Esophagus muscularis mucosa (tissue), 4 donors: ENCODE results near the gene MTPN. TPM values are rescaled to one million over a fixed set of nuclear protein-coding genes. Genes with fewer than 3 reads are reported as not detected.

Source experiments
- DNase-seq: peaks from one replicate; pipeline ENCODE4 v3.0.0-alpha.2; 2017; ENCODE audit errors: extremely low spot score
- H3K27ac ChIP-seq, 4 donors: fragments of 200-600 bp; sonication (generic); replicated peaks in 1 of 4; 1 replicate in 3 of 4; 2 replicates in 1 of 4; pipeline ENCODE4 v1.5.1; 2016 to 2019; ENCODE audit warnings: mild to moderate bottlenecking in 1 of 4
- H3K27me3 ChIP-seq, 4 donors: fragments of 200-600 bp; sonication (generic); one replicate each; pipeline versions ENCODE4 v1.5.1 to v1.6.0; 2016 to 2019
- H3K36me3 ChIP-seq, 4 donors: fragments of 200-600 bp; sonication (generic); one replicate each; pipeline ENCODE4 v1.5.1; 2016 to 2019
- H3K4me1 ChIP-seq, 4 donors: fragments of 200-600 bp; sonication (generic); one replicate each; pipeline ENCODE4 v1.5.1; 2016 to 2019
- H3K4me3 ChIP-seq, 4 donors: fragments of 200-600 bp; sonication (generic); 1 replicate in 2 of 4; 2 replicates in 2 of 4; pipeline ENCODE4 v1.5.1; 2016 to 2019; ENCODE audit warnings: mild to moderate bottlenecking in 4 of 4, moderate library complexity in 1 of 4
- H3K9me3 ChIP-seq, 4 donors: fragments of 200-600 bp; sonication (generic); 1 replicate in 3 of 4; 2 replicates in 1 of 4; pipeline ENCODE4 v1.5.1; 2016 to 2019
- EP300 ChIP-seq: sonication (generic); formaldehyde crosslinking; IDR thresholded peaks from one replicate; pipeline ENCODE4 v1.6.1; 2017; ENCODE audit warnings: antibody characterized with exemption
- POLR2A ChIP-seq: fragments of 450-650 bp; IDR thresholded peaks from one replicate; pipeline ENCODE4 v1.6.1; 2017; ENCODE audit warnings: antibody characterized with exemption, moderate library complexity, mild to moderate bottlenecking, low read depth
- POLR2AphosphoS5 ChIP-seq, 2 donors: sonication (generic); formaldehyde crosslinking; IDR thresholded peaks; one replicate each; pipeline ENCODE4 v1.6.1; 2017; ENCODE audit warnings: antibody characterized with exemption in 2 of 2
- WGBS: methylation state at CpG from one replicate; pipeline ENCODE4 v1.1.5; 2018; 5-methylcytosine and 5-hydroxymethylcytosine counted together
- intact Hi-C: fragments of 100-400 bp; cut with DNase I; formaldehyde crosslinking; loops from one replicate; pipeline ENCODE4 v1.15.1; 2023
- small RNA-seq, 3 donors: library from RNA; depleted of rRNA; stranded (forward); fragments of <200 nt; gene quantifications; one replicate each; pipeline ENCODE3, GENCODE V24; 2016
- total RNA-seq, 4 donors: library from RNA; depleted of rRNA; stranded (reverse); fragments of >200 nt; gene quantifications; one replicate each; pipeline versions ENCODE4 v1.1.0 to v1.2.1, GENCODE V29; 2016
- TF ChIP-seq, protein P1 (sequence below), 3 experiments: fragments of 200-600 bp in 2 of 3; fragments of 450-650 bp in 1 of 3; sonication (generic) in 2 of 3; IDR thresholded peaks; one replicate each; pipeline ENCODE4 v1.5.1; 2017 to 2019; ENCODE audit warnings: antibody characterized with exemption in 3 of 3, mild to moderate bottlenecking in 2 of 3, moderate library complexity in 1 of 3

Gene MTPN
- total RNA-seq, 4 donors from 2014 or later, result 68.8 to 74.9 (median 71.5) TPM

DNA sequence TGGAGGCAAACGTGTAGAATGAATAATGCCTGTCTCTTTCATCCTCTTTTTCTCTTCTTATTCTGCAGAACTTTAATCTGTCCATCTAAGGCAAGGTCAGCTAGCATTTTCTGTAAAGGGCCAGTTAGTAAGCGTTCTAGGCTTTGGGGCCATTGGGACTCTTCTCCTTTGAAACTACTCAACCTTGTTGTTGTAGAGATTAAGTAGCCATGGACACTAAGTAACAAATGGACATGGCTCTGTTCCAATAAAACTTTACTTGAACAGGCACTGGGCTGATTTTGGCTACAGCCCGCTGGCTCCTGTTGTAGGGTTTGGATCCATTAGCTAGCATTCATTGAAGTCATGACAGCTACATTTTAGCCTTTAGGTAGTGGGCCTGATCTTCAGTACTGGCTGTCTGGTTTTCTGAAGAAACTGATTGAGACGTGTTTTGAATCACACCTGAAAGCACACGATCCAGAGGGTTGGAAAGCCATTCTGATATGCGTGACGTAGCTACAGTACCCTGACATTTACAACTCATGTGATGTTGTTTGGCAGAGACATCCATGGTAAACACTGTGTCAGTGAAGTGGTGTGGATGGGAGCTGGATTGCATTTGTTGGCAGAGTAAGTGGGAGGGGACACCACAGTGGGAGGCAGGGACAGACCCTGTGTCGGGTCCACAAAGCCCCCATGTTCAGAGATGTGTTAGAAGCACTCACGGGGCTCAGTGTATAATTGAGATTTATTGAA is 92.5 kb downstream of the MTPN start:
- Histone ChIP-seq H3K27me3 (no peaks in the 10 kb centered on the region), H3K9me3 (no peaks in the 10 kb centered on the region), H3K36me3 (no peaks in the 10 kb centered on the region), H3K4me1 (no peaks in the 10 kb centered on the region), H3K27ac (no peak overlapping the region), H3K4me3 (no peak overlapping the region)
- WGBS, result 82% methylated on average over 8 of the region's 9 CpGs
- intact Hi-C loops, result no loop called here
- DNase-seq, result no peak
- TF ChIP-seq, protein P1, sequence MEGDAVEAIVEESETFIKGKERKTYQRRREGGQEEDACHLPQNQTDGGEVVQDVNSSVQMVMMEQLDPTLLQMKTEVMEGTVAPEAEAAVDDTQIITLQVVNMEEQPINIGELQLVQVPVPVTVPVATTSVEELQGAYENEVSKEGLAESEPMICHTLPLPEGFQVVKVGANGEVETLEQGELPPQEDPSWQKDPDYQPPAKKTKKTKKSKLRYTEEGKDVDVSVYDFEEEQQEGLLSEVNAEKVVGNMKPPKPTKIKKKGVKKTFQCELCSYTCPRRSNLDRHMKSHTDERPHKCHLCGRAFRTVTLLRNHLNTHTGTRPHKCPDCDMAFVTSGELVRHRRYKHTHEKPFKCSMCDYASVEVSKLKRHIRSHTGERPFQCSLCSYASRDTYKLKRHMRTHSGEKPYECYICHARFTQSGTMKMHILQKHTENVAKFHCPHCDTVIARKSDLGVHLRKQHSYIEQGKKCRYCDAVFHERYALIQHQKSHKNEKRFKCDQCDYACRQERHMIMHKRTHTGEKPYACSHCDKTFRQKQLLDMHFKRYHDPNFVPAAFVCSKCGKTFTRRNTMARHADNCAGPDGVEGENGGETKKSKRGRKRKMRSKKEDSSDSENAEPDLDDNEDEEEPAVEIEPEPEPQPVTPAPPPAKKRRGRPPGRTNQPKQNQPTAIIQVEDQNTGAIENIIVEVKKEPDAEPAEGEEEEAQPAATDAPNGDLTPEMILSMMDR (IDR thresholded peaks at IDR 0.05), result no peak
- TF ChIP-seq POLR2AphosphoS5 (IDR thresholded peaks at IDR 0.05) (no peak), EP300 (no peak), POLR2A (no peak)

DNA sequence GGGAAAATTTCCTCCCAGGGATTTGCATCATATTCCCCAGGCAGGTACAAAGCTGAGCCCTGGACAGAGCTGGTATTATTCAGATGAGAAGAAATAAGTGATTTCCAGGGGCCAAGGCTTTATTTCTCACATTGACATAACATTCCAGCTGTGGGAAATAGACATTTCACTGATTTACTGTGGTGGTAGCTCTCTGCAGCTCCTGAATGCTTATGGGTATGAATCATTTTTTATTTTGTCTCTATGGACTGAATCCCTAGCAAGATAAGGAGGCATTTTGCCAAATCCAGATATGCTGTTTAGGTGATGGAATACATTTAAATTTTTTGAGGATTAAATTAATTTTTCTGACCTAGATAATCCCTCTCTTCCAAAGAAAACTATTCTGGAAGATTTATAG is 97.9 kb downstream of the MTPN start:
- intact Hi-C loops, result no loop called here
- TF ChIP-seq POLR2A, result no peak
- TF ChIP-seq, protein P1 (IDR thresholded peaks at IDR 0.05), result no peak
- no peak for TF ChIP-seq POLR2AphosphoS5 (IDR thresholded peaks at IDR 0.05)
- no peak for TF ChIP-seq EP300
- no peaks in the 10 kb centered on the region for H3K9me3 ChIP-seq

DNA sequence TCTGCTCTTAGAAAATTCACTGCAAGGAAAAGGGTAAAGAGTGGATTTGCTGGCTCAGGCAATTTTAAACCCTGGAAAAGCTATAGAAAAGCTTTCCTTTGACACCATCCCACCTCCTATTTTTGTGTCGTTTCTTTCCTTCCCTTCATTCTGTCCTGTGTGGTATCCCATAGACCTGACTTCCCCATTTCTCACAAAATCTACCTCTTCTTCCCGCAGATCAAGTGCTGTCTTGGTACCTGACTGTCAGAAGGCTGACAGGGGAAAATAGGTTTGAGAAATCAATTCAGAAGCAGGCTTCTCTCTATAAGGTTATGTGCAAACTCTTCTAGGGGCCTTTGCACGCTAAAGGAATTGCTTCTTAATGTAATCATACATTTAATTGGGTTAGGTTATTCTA is 98.9 kb downstream of the MTPN start:
- TF ChIP-seq POLR2AphosphoS5 (IDR thresholded peaks at IDR 0.05), result no peak
- no peak for TF ChIP-seq EP300
- no peak for TF ChIP-seq POLR2A
- TF ChIP-seq, protein P1 (IDR thresholded peaks at IDR 0.05), result no peak
- Histone ChIP-seq H3K27me3 (no peaks in the 10 kb centered on the region), H3K36me3 (no peaks in the 10 kb centered on the region), H3K27ac (no peak overlapping the region), H3K9me3 (no peaks in the 10 kb centered on the region), H3K4me3 (no peak overlapping the region), H3K4me1 (no peaks in the 10 kb centered on the region)
- WGBS, result 91% methylated on average over 3 of the region's 3 CpGs
- intact Hi-C loops, result no loop called here
- no peak for DNase-seq

More for the DNA sequence above, 97.9 kb downstream of the MTPN start:
- Histone ChIP-seq H3K36me3 (no peaks in the 10 kb centered on the region), H3K4me3 (no peak overlapping the region), H3K27ac (no peak overlapping the region), H3K27me3 (no peaks in the 10 kb centered on the region), H3K4me1 (no peaks in the 10 kb centered on the region)
- DNase-seq, result peak; percentile 53

DNA sequence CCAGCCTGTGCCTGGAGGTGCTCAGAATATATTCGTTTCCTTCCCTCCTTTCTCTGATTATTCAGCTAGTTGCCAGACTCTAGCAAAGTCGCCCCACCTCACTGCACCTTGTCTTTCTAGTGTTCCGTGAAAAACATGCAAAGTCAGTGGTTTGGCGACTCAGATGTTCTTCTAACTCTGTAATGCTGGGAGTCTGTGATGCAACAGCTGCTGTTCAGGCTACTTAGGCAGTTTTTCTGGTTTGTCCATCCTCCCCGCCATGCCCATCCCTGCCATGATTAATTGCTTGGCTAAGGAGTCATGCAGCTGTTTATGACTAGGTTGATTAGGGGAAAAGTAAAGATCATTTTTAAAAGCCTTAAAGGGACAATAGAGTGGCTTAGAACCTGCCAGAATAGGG is 99.4 kb downstream of the MTPN start:
- Histone ChIP-seq H3K4me1 (no peaks in the 10 kb centered on the region), H3K4me3 (no peak overlapping the region), H3K27me3 (no peaks in the 10 kb centered on the region), H3K36me3 (no peaks in the 10 kb centered on the region), H3K27ac (no peak overlapping the region), H3K9me3 (no peaks in the 10 kb centered on the region)
- intact Hi-C loops, result no loop called here
- TF ChIP-seq, protein P1 (IDR thresholded peaks at IDR 0.05), result no peak
- TF ChIP-seq POLR2AphosphoS5 (IDR thresholded peaks at IDR 0.05), result no peak
- no peak for TF ChIP-seq EP300
- TF ChIP-seq POLR2A, result no peak
- DNase-seq, result peak; percentile 75
- WGBS, result 50% methylated on average over 5 of the region's 5 CpGs

Small RNA genes lying within 50 kb of the gene (small RNA-seq; reads per million reads assigned to genes)
- 0 reads per million in 3 donors for gene RNU6-223P

Other genes with a start within 250 kb of the MTPN start
- not detected for gene SLC13A4, start 249.2 kb downstream of the MTPN start, total RNA-seq
- gene FAM180A, start 228.5 kb downstream of the MTPN start, total RNA-seq, result 1 to 10 TPM in 3 of 4 donors, under 1 TPM in 1; 0.83 to 9.4 (median 1.7) TPM